Measurements from ENCODE around the gene ELP6.

- TF ChIP-seq, protein P1, sequence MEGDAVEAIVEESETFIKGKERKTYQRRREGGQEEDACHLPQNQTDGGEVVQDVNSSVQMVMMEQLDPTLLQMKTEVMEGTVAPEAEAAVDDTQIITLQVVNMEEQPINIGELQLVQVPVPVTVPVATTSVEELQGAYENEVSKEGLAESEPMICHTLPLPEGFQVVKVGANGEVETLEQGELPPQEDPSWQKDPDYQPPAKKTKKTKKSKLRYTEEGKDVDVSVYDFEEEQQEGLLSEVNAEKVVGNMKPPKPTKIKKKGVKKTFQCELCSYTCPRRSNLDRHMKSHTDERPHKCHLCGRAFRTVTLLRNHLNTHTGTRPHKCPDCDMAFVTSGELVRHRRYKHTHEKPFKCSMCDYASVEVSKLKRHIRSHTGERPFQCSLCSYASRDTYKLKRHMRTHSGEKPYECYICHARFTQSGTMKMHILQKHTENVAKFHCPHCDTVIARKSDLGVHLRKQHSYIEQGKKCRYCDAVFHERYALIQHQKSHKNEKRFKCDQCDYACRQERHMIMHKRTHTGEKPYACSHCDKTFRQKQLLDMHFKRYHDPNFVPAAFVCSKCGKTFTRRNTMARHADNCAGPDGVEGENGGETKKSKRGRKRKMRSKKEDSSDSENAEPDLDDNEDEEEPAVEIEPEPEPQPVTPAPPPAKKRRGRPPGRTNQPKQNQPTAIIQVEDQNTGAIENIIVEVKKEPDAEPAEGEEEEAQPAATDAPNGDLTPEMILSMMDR (IDR thresholded peaks at IDR 0.05) = no peak
- no peak for TF ChIP-seq POLR2A (IDR thresholded peaks at IDR 0.05)
Measured at GRCh38 chr3:47478022-47478421, 35.5 kb downstream of the ELP6 start.
